ENCODE data around the gene SLC16A3. TPM values are rescaled to one million over a fixed set of nuclear protein-coding genes. Genes with fewer than 3 reads are reported as not detected.

Gene SLC16A3
- total and polyA plus RNA-seq, 10 of the 15 experiments (the other 5 are each of a cell fraction or from before 2014, with no cell fraction given), result 0.10 to 46.5 (median 8.0) TPM

- no peak for TF ChIP-seq CEBPZ (IDR thresholded peaks at IDR 0.05; ENCODE audit: low read depth, low read length)
- TF ChIP-seq SKIL (IDR thresholded peaks at IDR 0.05; ENCODE audit: low read depth, poor library complexity, severe bottlenecking), result no peak
- TF ChIP-seq ZZZ3 (IDR thresholded peaks at IDR 0.05; ENCODE audit: control insufficient read depth, insufficient read length, low read depth), result no peak
- no peak for TF ChIP-seq HDAC2 (IDR thresholded peaks at IDR 0.05)
- no peak for TF ChIP-seq EED (IDR thresholded peaks at IDR 0.05; ENCODE audit: low read depth)
Observed at GRCh38 chr17:82242977-82243647, 14.3 kb downstream of the SLC16A3 start (continued).
